Myocyte (in vitro differentiated cells): Measurements from ENCODE around the gene BAIAP3. TPM values are rescaled to one million over a fixed set of nuclear protein-coding genes. Genes with fewer than 3 reads are reported as not detected.
"Not testable (repeated sequence)": the region's sequence is repeated elsewhere in the genome, so short reads cannot be mapped to it uniquely, and the experiment has no call there.

ENCODE experiments used
- DNase-seq: peaks from one replicate; pipeline ENCODE4 v3.0.0-alpha.2; 2012; ENCODE audit warnings: low read depth
- total RNA-seq: library from RNA; depleted of rRNA; stranded (reverse); fragments of >200 nt; gene quantifications from 2 replicates; pipeline ENCODE4 v1.2.3, GENCODE V29; 2014

BAIAP3 gene
- total RNA-seq, 1 donor from 2014 or later, result 3.6 TPM

GRCh38 chr16:1315081-1316032 lies 18.1 kb upstream of the BAIAP3 start:
- no peak for DNase-seq

- no peak for DNase-seq
These were observed 17.4 kb upstream of the BAIAP3 start for GRCh38 chr16:1316033-1316405.

GRCh38 chr16:1317479-1318267 lies 15.8 kb upstream of the BAIAP3 start:
- DNase-seq, result no peak

GRCh38 chr16:1318268-1318545 lies 15.2 kb upstream of the BAIAP3 start:
- no peak for DNase-seq

GRCh38 chr16:1319041-1319440 lies 14.4 kb upstream of the BAIAP3 start:
- no peak for DNase-seq

- no peak for DNase-seq
These were observed 13.3 kb upstream of the BAIAP3 start for GRCh38 chr16:1320097-1320496.

GRCh38 chr16:1320658-1321240 lies 12.7 kb upstream of the BAIAP3 start:
- no peak for DNase-seq

GRCh38 chr16:1322407-1322806 lies 11.0 kb upstream of the BAIAP3 start:
- no peak for DNase-seq

- no peak for DNase-seq
These were observed 9.9 kb upstream of the BAIAP3 start for GRCh38 chr16:1323296-1324239.

- no peak for DNase-seq
These were observed 9.1 kb upstream of the BAIAP3 start for GRCh38 chr16:1324286-1324826.

- DNase-seq, result no peak
These were observed 8.2 kb upstream of the BAIAP3 start for GRCh38 chr16:1325261-1325660.

- DNase-seq, result no peak
These were observed 7.6 kb upstream of the BAIAP3 start for GRCh38 chr16:1325673-1326371.

GRCh38 chr16:1326391-1326790 lies 7.1 kb upstream of the BAIAP3 start:
- no peak for DNase-seq

- no peak for DNase-seq
These were observed 6.4 kb upstream of the BAIAP3 start for GRCh38 chr16:1326946-1327618.

GRCh38 chr16:1327619-1327947 lies 5.9 kb upstream of the BAIAP3 start:
- no peak for DNase-seq

GRCh38 chr16:1328136-1328535 lies 5.3 kb upstream of the BAIAP3 start:
- DNase-seq, result not testable (repeated sequence)

- DNase-seq, result not testable (repeated sequence)
These were observed 4.5 kb upstream of the BAIAP3 start for GRCh38 chr16:1328961-1329360.

GRCh38 chr16:1330260-1330914 lies 3.1 kb upstream of the BAIAP3 start:
- DNase-seq, result no peak
